DMS114 treated with DMSO at 0.1 percent for 48 hours (cell line): ENCODE data around the gene LNP1.
"Not testable (repeated sequence)": the region's sequence is repeated elsewhere in the genome, so short reads cannot be mapped to it uniquely, and the experiment has no call there.

Source experiments
- DNase-seq: peaks from one replicate; lab custom pipeline; 2025; ENCODE audit not compliant: unreplicated experiment; lab: John Stamatoyannopoulos, UW

The LNP1 gene

GRCh38 chr3:100429187-100429716, 27.9 kb downstream of the LNP1 start:
- DNase-seq = no peak

GRCh38 chr3:100436951-100437350, 35.6 kb downstream of the LNP1 start:
- DNase-seq = no peak

GRCh38 chr3:100437721-100438622, 36.6 kb downstream of the LNP1 start:
- no peak for DNase-seq

GRCh38 chr3:100438623-100438974, 37.3 kb downstream of the LNP1 start:
- no peak for DNase-seq

GRCh38 chr3:100440895-100441294, 39.6 kb downstream of the LNP1 start:
- DNase-seq = no peak

- DNase-seq = no peak
Observed at GRCh38 chr3:100443690-100444089, 42.4 kb downstream of the LNP1 start.

GRCh38 chr3:100447067-100447466, 45.7 kb downstream of the LNP1 start:
- DNase-seq = not testable (repeated sequence)

- DNase-seq = no peak
Observed at GRCh38 chr3:100448079-100448478, 46.7 kb downstream of the LNP1 start.

GRCh38 chr3:100449214-100449613, 47.9 kb downstream of the LNP1 start:
- DNase-seq = no peak

- no peak for DNase-seq
Observed at GRCh38 chr3:100454677-100455076, 53.3 kb downstream of the LNP1 start.

GRCh38 chr3:100455841-100456550, 54.7 kb downstream of the LNP1 start:
- DNase-seq = no peak

GRCh38 chr3:100456745-100457144, 55.4 kb downstream of the LNP1 start:
- DNase-seq = no peak

- no peak for DNase-seq
Observed at GRCh38 chr3:100457811-100458210, 56.5 kb downstream of the LNP1 start.

GRCh38 chr3:100458814-100459213, 57.5 kb downstream of the LNP1 start:
- DNase-seq = no peak

GRCh38 chr3:100463002-100463401, 61.7 kb downstream of the LNP1 start:
- DNase-seq = peak; percentile 18

GRCh38 chr3:100463646-100464155, 62.4 kb downstream of the LNP1 start:
- DNase-seq = no peak

- no peak for DNase-seq
Observed at GRCh38 chr3:100465892-100466777, 64.8 kb downstream of the LNP1 start.

GRCh38 chr3:100467133-100467532, 65.8 kb downstream of the LNP1 start:
- DNase-seq = no peak

- DNase-seq = no peak
Observed at GRCh38 chr3:100468676-100469075, 67.3 kb downstream of the LNP1 start.

- DNase-seq = no peak
Observed at GRCh38 chr3:100470951-100471350, 69.6 kb downstream of the LNP1 start.

GRCh38 chr3:100471444-100471843, 70.1 kb downstream of the LNP1 start:
- no peak for DNase-seq
